GM12891 (cell line): ENCODE data around the gene NKX3-2.

Experiments used
- POLR2A ChIP-seq: IDR thresholded peaks from 2 replicates; pipeline ENCODE4 v1.6.1; 2011; ENCODE audit warnings: low read depth, low read length, control low read depth
- POLR2AphosphoS5 ChIP-seq: IDR thresholded peaks from 2 replicates; pipeline ENCODE4 v1.6.1; 2011; ENCODE audit warnings: low read depth, low read length, control low read depth
- SPI1 ChIP-seq: IDR thresholded peaks from 2 replicates; pipeline ENCODE4 v1.6.1; 2011; ENCODE audit warnings: low read depth, low read length, control low read depth
- TAF1 ChIP-seq: IDR thresholded peaks from 2 replicates; pipeline ENCODE4 v1.6.1; 2011; ENCODE audit warnings: low read depth, low read length, control low read depth

DNA sequence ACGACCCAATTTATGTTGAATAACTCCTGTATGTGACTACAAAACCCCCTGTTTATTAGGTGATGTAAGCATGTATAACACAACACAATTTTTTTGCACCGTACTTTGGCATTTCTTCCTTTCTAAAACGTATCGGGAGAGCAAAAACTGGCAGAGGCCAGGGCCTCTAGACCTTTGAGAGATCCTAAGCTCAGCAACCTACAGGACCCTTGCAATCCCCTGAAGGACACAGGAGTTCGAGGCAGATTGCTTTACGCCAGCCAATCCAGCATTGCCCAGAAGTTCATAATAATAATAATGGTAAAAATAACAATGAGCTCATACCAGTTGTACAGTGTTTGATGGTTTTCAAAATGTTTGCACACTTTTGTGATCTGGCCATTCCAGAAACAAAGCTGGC is 7.7 kb downstream of the NKX3-2 start:
- no peak for TF ChIP-seq POLR2AphosphoS5
- no peak for TF ChIP-seq TAF1
- no peak for TF ChIP-seq POLR2A
- TF ChIP-seq SPI1 = no peak
